ENCODE results near the gene EHD4.

EHD4 gene

GRCh38 chr15:41994772-41995475 lies 22.6 kb upstream of the EHD4 start:
- no peak for DNase-seq

DNA sequence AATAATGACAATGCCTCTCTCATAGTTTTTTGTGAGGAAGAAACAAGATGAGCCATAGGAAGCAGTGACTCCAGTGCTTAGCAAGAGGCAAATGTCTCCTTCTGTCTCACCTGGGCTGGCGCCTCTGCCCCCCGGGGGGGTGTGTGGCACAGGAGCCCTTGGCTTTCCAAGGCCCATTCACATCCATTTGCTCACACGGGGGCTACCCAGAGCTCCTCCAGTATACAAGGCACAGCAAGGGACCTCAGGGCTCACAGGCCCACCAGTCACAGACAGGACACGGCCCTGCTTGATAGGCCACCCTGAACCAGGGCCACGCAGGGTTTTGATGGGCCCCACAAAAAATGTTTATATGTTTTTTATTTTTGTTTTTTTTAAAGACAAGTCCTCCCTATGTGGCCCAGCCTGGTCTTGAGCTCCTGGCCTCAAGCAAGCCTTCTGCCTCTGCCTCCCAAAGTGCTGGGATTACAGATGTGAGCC lies 21.9 kb upstream of the EHD4 start:
- no peak for DNase-seq

DNA sequence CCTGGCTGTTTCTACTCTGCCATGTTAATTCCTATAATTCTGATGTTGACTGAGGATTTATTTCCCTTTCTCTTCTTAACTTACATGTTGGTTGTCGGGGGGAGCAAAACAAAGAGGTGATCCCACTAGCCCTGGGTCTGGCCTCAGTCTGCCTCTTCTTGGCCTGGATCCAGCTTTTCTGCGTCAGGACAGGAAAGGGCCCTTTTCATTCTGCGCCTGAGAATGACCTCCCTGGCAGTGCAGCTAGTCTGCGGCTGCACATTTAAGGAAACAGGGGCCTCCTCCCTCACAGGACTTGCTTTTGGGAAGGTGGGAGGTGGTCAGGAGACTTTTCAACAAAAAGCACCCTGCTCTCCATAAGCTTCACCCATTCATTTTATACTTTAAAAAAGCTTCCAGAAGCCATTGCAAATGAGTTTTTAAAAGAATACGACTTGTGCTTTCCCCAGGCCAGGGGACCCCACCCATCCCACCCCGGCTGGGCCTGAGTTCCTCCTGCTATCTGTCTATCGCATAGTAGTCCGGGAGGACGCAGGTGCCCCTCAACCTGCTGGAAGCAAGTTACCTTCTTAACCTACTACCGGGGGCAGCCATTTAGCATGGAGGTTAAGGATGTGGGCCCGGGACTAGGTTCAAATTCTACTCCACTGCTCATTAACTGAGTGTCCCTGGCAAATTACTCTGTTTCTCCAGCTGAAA lies 21.3 kb upstream of the EHD4 start:
- DNase-seq, result no peak

- DNase-seq, result no peak
Observed at GRCh38 chr15:41992803-41993190, 20.4 kb upstream of the EHD4 start.

GRCh38 chr15:41992151-41992802 lies 19.9 kb upstream of the EHD4 start:
- no peak for DNase-seq

DNA sequence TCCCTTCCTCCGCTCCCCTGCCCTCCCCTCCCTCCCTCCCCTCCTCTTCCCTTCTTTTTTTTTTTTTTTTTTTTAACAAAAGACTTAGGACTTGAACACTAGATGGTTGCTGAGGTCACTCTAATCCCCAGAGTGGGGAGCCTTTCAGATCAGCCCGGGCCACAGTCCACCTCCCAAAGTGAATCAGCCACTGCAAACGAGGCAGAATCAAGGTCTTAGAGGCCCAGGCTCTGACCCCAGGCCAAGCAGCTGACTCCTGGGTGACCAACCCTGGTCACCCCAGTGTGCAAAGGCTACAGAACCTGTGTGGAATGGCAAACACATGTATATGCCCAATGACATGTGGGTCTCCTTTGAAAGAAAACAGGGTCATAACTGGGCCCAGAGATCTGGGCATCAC lies 18.3 kb upstream of the EHD4 start:
- DNase-seq, result no peak

GRCh38 chr15:41990243-41990605 lies 17.9 kb upstream of the EHD4 start:
- DNase-seq, result no peak

- DNase-seq, result peak; percentile 38
Observed at GRCh38 chr15:41989573-41990242, 17.4 kb upstream of the EHD4 start.

DNA sequence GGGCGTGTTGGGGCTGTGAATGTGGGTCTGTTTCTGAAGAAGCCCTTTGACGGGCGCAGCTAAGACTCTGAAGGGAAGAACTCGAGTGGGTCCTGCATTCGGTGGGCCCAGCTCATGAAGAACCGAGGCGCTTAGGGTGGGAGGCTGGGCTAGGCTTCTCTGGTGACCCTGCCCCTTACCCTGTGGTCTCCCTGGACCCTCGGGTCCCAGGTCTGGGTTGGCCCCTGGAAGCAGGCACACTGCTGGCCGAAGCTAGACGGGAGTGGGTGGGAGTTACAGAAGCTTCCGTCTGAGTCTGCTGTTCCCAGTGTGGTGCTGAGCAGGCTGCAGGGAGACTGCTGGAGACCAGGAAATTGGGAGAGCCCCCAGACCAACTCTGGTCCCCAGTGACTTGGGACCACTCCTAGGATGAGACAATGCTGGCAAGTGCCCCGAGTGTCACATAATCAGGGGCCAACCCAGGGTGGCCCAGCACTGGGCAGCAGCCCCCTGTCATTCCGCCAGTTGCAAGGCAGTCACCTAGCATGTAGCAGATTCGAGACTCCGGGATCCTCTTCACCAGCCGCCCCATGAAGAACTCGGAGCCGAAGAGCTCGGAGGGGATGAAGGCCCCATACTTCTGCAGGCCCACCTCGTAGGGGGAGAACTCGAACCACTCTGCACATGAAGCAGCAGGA lies 16.7 kb upstream of the EHD4 start:
- DNase-seq, result no peak

- no peak for DNase-seq
Observed at GRCh38 chr15:41987925-41988275, 15.5 kb upstream of the EHD4 start.

GRCh38 chr15:41987246-41987924 lies 15.0 kb upstream of the EHD4 start:
- no peak for DNase-seq

DNA sequence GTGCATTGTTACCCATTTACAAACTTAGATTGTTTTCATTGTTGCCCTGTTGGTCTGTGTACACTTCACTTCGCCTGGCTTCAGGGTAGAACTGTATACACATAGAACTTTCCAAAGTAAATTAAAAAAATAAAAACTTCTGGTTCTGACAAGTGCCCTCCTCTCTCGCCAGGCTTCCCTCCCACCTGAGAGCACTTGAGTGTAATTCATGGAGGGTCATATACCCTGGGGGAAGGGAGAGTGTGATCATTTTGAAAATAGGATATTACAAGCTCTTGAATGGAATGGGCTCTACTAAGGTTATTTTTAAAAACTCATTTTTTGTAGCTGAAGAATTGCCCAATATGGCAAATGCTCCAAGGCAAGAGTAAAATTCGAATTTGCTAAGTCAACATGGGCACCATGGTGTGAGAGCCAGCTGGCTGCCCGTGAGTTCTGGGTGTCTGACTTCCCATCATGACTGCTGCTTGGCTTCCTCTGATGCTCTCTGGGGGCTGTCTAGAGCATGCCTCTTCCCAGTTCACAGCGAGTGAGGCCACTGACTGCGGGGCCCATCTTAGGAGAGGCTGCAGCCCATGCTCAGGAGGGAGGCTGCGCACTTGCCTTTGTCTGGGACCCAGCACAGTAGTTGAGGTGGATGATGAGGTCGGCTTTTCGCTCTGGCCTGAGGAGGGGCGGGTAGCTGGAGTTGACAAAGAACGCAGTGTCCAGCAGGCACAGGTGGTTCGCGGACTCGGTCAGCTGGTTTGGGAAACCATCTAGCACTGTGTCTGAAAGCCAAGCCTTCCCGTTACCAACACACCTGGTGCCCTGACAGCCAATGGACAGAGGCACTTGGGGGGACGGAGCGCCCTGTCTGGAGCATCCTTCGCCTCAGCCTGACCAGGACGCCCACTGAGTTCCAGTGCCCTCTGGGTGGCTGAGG lies 13.1 kb upstream of the EHD4 start:
- no peak for DNase-seq

DNA sequence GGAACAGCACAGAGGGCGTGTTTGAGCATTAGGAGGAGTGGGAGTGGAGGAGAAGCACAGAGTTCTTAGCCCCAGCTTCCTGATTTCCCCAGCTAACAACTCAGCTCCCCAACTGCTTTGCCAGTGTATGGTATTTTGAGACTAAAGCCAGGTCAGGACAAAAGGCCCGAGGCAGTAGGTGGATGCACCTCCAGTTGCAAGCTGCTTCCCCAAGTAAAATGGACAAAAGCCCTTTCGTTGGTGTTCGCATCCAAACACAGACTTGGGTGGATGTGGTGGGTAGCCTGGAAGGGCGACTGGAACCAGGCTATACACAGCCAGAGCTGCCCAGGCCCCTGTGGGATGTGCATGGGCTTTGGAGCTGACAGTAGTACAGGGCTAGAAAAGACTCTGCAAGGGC lies 12.3 kb upstream of the EHD4 start:
- no peak for DNase-seq

DNA sequence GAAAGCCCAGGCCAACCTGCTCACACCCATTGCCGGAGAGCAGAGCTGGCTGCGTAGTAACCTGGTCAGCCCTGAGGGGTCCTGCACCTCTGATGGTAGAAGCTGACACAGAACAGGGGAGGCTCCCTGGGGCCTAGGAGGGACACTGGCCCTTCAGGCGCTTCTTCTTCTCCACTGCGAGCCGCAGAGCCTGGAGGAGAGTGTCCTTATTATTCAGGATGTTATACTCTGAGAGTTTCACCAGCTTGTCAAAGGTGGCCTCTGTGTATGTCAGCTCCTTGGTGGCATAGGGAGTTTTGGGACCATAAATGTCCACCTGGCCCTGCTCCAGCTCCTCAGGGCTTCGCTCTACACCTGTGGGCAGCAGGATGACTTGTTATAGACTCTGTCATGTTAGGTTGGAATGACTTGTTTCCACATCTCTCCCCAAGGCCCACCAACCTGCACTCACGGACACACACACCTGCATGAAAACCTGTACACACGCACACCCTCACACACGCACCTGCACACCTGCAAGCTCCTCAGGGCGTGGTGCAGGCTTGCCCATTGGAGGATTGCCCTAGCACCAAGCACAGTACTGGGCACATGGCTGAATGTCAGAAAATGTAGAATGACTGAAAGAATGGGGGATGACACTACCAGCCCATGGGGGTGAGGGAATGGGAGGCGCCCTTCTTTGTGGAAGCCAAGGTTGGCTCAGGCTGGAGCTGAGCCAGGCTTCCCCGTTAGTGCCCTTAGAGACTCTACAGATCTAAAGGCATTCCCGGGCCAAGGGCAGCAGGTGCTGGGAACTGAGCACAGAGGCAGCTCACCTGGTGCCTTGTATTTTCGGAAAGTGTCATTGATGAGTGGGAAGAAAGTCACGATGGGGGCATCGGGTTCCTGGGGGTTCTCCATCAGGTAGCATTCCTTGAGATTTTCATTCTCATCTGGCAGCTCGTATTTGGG lies 11.5 kb upstream of the EHD4 start:
- DNase-seq, result no peak

- DNase-seq, result no peak
Observed at GRCh38 chr15:41983221-41983620, 10.9 kb upstream of the EHD4 start.

GRCh38 chr15:41982133-41982930 lies 10.0 kb upstream of the EHD4 start:
- DNase-seq, result no peak

GRCh38 chr15:41981371-41982132 lies 9.2 kb upstream of the EHD4 start:
- no peak for DNase-seq

DNA sequence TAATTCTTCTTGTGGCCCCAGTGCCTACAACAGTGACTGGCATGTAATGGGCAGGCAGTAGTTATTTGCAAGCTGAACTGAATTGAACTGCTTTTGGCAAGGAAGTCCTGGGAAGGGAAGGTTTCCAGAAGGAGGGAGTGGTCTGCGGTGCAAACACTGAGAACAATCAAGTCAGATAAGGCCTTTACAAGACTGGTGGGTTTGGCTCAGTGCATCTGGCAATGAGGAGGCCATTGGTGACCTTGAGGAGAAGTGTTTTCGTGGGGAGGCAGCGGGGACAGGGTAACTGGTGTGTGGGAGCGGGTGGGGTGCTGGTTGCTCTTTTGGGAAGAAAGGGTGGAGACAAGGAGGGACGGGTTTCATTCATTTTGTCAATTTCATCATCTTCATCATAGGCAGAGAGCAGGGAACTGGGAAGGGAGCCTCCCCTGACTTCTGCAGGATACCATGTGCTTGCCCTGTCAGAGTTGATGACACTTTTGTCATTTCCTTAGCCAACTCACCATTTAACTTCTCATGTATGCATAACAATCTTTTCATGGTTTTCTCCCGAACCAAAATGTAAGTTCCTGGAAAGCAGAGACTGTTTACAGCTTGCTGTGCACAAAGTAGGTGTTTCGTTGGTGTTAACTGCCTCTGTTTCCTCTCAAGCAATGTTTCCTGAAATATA lies 8.4 kb upstream of the EHD4 start:
- no peak for DNase-seq
